GM18502 (cell line): Measurements from ENCODE around the gene LRP6.

Experiments
- ATAC-seq: cut with Tn5 transposase; IDR thresholded peaks from one replicate; pipeline ENCODE4 v1.9.1; 2021; ENCODE audit warnings: mild to moderate bottlenecking; ENCODE audit not compliant: unreplicated experiment, poor library complexity

The LRP6 gene

DNA sequence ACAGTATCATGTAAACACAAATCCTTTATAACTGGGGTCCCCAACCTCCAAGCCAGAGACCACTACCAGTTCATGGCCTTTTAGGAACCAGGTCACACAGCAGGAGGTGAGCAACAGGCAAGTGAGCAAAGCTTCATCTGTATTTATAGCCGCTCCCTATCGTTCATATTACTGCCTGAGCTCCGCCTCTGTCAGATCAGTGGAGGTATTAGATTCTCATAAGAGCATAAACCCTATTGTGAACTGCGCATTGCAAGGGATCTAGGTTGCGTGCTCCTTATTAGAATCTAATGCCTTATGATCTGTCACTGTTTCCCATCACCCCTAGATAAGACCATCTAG is 49.9 kb downstream of the LRP6 start:
- no peak for ATAC-seq

DNA sequence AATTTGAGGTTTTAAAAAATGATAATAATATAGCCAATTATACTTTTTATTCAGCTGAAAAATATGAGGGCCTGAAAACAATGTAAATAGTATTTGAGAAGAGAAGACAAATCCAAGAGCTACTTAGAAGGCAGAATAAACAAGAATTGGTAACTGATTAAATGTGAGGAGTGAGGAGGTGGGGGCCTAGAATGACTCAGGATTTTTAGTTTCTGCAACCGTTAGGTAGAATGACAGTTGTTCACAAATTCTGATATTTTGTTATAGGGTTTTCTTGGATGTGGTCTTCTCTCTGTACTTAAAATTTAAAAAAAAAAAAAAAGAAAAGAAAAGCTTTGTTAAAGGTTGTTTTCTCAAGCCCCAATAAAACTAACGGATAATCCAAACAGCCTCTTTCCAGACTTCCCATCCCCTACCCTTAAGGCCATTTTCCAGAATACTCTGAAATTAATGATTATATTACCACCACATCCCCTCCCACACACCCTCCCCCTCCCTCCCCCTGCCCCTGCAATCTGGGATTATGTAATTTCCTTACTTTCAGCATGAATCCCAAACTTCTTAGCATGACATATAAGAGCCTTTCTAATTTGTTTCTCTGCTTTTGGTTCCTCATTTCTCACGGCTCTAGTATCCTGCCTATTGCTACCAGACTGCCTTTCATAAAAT is 50.4 kb downstream of the LRP6 start:
- ATAC-seq: no peak

DNA sequence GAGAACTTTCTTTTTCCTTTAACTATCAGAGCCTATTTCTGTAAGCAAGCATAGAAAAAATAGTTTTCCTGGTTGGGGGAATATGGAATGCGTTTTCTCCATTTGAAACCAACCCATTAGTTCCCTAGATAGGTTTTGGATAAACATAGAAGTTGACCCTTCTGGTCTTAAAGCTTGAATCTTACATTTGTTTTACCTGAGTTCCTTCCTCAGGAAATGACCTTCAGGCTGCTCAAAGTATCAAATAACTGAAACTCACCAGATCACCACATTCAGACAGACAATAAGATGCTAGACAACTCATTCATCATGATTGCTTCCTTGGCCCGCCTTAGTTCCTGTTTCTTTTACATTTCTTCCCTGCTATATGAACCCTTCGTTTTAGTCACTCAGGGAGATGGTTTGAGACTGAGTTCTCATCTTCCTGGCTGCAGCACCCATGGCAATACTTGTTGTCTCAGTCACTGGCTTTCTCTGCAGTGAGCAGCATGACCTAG is 52.2 kb downstream of the LRP6 start:
- ATAC-seq: no peak

DNA sequence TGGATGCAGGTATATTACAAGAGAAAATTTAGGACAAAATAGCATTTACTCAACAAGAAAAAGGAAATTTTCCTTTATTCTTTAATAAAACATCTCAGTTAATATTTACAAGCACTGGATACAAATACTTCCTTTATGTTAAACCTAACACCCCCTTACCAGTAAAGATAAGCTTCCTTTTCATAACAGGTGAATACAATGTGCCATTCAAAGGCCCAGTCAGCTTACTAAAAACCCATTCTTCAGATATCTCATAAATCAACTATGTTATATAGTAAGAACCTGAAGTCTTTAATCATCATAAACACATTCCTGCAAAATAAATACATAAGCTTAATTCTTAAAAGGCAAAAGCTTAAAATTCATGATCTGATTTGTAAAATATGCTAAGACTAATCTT is 52.6 kb downstream of the LRP6 start:
- ATAC-seq: no peak

DNA sequence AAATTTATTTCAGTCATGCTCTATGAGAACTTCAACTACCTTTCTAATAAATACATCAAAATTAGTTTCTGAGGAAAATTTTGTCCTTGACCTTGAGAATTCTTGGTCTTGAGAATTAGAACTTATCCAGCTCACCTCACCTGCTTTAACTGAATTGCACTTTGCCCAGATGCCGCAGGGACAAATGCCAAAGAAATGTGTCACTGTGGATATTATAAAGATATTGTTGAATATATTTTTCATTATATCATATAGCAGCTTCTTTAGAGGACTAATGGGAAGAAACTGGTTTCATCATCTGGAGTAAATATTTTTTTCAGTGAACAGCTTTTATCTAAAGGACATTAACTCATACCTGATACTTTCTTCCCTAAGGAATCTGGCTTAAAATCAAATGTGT is 54.1 kb downstream of the LRP6 start:
- no peak for ATAC-seq

DNA sequence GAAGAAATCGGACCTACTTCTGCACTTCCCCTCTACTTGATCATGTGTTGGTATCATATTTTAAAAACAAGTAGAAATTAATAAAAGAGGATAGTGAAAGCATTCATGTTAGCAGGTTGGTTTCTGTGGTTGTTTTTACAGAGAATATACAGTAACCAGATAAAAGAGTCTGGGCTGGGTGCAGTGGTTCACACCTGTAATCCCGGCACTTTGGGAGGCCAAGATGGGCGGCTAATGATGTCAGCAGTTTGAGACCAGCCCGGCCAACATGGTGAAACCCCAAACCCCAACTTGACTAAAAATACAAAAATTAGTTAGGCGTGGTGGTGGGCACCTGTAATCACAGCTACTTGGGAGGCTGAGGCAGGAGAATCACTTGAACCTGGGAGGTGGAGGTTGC is 55.9 kb downstream of the LRP6 start:
- ATAC-seq: no peak

DNA sequence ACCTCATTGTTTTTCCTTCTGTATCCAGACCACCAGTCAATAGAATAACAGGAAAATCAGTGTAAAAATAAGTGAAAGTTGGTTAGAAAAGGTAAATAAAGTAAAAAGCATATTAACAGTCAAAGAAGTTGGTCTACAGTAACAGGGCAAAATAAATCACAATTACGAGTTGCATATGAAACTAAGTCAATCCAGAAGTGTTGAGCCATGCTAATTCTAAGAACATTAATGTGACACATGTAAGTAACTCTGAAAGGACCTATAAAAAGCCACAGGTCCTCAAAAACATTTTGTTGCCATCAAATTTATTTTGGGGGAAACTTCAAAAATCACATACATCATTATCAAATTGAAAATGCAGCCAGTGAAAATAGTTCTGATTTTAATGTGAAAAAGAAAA is 56.4 kb downstream of the LRP6 start:
- ATAC-seq: no peak

DNA sequence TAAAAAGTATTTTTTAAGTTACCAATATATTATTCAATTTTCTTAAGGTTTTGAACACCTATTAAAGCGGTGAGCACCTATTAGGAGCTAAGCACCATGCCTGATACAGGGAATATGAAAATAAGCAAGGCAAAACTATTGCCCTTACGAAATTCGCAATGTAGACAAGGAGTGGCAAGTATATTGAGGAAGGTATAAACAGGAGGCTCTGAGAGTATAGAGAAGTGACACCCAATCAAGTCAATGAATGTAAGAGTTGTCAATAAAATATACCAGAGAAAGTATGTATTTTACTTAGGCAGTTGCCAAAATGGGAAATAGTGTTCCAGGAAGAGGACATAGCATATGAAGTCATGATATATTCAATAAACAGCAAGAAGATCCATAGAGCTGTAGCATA is 57.2 kb downstream of the LRP6 start:
- no peak for ATAC-seq

DNA sequence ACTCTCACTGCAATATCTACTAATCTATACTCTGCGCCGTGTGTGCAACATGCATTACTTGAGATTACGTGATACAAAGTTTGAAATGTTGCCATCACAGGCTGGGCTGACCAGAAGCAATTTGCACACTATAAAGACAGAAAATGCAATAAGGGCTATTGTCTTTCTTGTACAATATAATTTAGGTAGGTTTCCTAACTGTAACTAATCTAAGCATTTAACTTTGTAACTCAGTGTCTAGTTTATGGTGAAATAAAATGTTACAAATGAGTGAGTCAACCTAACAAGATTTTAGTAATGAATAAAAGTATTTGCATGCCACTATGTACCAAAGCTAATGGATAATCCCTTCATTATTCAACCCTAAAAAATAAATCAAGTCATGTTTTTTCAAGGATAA is 57.8 kb downstream of the LRP6 start:
- no peak for ATAC-seq

DNA sequence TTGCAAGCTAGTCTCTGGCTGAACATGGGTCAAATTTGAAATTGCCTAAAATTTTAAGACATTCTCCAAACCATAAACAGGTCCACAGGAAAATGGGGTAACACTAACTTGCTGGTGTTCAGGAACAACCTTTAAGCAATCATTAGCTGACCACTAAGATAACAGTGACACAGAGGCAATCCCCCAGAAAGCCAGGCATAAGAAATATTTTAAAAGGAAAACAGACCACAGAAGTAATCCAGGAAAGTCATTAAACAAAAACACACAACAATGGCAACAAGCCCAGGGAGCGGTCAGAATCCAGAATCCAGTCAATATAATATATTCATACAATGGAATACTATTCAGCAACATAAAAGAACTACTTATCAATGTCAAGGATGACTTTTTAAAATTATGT is 59.1 kb downstream of the LRP6 start:
- ATAC-seq: no peak

DNA sequence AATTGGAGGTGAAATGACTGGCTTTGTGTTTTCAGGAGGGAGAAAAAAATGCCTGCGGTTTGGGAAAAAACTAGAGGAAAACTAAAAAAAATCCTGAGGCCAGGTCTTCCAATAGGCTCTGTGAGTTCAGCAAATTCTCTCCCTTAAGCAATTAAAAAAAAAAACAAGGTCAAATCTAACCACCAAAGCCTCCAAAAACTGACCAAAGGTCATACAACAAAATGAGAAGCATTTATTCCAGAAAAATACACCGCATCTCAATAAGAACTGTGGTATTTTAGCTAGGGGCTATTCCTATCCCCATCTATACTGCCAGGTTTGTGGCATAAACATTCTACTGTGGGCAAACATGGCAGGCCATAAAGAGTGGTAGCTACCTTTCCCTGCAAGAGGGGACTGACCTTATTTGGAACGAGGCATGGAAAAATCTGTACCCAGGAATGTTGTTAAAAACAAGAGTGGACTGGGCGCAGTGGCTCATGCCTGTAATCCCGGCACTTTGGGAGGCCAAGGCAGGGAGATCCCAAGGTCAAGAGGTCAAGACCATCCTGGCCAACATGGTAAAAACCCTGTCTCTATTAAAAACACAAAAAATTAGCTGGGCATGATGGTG is 60.0 kb downstream of the LRP6 start:
- no peak for ATAC-seq

DNA sequence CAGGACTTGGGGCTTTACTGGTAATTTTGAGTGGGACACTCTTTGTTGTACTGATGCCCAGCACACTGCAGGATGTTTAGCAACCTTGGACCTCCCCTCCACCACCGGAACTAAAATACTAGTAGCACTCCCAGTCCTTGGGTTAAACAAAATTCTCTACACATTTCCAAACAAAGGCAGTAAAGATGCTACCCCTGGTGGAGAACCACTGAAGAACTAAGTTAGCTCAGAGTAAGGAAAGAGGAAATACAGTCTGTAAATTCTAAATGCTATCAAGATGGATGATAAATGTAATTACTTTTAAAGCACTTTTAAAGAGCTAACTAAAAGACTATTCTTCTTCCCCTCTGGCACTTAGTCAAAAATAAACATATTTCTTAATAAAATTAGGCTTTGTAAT is 64.1 kb downstream of the LRP6 start:
- no peak for ATAC-seq

DNA sequence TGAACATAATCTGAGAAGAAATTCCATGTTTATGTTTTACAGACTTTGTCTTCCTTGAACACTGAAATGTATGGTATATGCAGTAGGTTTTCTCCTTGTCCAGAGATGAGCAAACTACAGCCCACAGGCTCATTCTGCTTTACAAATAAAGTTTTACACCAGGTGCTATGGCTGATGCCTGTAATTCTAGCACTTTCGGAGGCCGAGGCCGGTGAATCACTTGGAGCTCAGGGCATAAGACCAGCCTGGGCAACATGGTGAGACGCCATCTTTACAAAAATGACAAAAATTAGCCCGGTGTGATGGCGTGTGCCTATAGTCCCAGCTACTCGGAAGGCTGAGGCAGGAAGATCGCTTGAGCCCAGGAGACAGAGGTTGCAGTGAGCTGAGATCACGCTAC is 64.7 kb downstream of the LRP6 start:
- ATAC-seq: no peak

DNA sequence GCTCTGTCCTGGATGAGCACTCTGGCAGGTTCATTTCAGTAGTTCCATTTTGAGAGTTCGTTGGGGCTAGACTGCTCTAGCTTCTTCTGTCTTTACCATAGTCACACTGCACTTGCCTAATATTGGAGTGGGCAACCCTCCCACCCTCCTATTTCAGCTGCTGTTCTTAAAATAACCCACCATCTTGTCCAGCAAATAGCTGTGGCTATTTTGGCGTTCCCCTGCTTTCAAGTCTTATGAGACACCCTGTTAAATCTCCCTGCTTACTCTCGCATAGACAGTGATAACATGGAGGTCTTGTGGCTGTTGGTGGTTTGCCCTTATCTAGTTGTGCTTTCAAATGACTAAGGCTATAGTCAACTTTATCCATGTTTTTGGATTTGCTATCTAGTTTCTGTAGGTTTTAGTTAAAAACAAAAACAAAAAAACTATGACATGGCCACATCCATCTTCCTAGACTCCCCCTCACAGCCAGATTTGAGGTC is 65.5 kb downstream of the LRP6 start:
- ATAC-seq: no peak

DNA sequence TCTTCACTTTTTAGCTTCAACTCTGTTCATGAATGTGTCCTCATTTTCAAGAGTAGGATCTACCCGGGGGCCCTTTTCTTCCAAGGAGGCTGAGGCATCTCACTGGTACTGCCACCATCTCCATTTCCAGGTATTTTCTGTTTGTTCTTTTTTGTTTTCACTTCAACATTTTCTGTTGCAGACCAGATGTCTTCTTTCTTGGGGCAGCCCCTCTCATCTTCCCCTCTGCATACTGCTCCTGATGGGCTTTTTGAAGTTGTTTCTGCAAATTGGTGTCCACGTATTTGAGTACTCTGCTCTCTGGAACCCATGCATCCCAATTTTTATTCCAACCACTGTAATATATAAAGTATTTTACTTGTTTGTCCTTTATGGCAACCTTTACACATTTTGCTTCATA is 66.5 kb downstream of the LRP6 start:
- no peak for ATAC-seq

DNA sequence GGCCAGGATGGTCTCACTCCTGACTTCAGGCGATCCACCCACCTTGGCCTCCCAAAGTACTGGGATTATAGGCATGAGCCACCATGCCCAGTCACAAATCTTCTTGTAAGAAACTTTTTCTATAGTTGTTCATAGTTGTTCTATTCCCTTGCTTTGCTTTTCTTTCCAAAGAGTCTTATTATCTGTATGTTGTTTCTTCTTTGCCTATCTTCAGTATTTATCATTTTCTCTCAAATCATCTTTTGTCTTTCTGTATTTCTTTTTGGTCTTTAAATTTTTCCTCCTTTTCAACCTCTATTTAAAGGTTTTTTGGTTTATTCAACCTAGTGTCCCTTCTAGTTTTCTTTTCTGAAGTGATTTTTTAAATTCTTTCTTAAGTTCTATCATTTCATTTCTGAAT is 68.7 kb downstream of the LRP6 start:
- ATAC-seq: no peak

DNA sequence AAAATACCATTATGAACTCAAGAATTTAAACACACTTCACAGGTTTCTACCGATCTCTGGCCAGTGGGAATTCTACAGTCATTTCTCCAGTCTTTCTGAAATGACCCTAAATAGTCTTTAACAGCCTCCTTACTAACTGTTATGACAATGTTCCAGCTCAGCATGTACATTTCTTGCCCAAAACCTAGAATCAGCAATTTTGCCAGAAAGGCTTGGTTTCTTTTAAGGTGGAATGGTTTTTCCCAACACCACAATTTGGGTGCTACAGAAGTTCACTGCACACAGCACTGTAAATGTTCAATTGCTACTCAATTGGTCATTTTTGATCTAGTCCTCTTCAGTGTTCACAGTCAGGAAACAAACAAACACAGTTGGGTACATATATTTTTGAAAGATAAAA is 69.7 kb downstream of the LRP6 start:
- ATAC-seq: no peak

DNA sequence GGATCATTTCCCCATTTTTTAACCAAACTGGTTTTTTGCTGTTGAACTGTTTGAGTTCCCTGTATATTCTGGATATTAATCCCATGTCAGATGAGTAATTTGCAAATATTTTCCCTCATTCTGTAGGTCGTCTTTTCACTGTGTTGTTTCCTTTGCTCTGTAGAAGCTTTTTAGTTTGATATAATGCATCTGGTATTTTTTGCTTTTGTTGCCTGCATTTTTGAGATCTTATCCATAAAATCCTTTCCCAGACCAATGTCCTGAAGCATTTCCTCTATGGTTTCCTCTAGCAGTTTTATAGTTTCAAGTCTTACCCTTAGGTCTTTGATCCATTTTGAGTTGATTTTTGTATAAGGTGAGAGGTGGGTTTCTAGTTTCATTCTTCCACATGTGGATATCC is 71.3 kb downstream of the LRP6 start:
- no peak for ATAC-seq

DNA sequence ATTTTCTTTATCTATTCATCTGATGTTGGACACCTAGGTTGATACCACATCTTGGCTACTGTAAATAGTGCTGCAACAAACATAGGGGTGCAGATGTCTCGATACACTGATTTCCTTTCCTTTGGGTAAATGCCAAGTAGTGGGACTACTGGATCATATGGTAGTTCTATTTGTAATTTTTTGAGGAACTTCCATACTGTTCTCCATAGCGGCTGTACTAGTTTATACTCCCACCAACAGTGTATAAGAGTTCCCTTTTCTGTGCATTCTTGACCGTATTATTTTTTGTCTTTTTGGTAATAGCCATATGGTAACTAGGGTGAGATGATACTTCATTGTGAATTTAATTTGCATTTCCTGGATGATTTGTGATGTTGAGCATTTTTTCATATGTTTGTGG is 71.8 kb downstream of the LRP6 start:
- ATAC-seq: no peak

DNA sequence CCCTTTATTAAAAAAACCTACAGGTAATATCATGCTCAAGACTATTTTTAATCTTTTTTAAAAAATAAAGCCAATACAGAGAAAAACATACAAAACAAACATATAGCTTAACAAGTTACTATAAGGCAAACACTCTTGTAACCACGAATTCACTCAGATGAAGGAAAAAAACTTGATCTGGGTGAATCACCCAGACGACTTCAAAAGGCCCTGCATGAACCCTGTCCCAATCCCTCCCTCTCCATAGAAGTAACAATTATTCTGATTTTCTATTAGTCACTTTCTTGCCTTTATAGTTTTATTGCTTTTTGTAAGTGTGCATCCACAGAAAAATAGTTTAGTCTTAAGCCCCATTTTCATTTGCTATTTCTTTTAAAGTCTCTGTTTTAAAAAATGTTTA is 72.6 kb downstream of the LRP6 start:
- no peak for ATAC-seq

DNA sequence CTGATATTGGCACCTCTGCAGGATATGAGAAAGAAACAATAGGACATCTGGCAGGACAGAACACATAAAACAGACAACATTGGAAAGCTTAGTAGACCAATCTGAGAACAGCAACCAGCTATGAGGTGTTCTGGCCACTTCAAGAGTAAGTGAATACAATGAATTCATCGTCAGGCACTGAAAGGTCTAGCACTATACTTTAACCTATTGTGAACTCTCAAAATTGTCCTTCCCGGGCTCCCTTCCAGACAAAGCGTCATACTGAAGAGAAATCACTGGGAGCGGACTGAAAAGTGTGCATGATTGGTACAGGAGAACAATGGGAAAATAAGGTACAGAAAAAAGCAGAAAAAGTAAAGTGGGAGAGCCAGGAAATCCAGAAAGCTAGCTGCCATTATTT is 75.8 kb downstream of the LRP6 start:
- no peak for ATAC-seq

DNA sequence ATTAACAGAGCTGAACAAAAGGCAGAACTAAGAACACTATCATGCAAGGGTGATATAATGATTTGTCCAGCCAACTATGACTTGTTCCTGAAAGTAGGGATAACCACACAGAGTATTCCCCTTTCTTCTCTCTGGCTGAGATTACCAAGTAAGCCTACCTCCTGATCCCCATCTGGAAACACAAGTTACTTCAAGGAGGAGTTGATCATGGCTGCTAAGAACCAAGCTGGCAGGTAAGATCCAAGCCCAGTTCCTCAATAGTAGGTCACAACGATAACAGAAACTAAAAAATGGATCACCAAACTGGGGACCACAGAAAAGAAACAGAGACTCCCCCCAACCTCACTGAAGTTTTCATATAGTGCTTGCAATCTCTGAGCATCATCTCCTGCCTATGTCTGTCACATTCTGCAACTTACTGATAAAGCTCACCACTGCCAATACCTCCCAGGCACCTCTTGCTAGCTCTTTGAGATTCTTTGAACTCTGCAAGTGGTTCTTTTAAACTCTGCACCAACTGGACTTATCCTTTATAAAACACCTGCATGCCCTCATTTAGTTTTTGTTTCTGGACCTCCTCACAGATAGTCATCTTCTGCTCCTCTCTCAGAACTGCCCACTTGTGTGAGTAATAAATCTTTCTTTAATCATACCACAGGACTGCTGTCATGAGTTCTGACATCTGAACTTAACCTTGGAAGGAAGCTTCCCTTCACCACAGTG is 76.6 kb downstream of the LRP6 start:
- ATAC-seq: no peak
